Liver (tissue), 9 donors: ENCODE data around the gene NUDCD2. TPM values are rescaled to one million over a fixed set of nuclear protein-coding genes. Genes with fewer than 3 reads are reported as not detected.

Source experiments
- DNase-seq: peaks from one replicate; pipeline ENCODE4 v3.0.0-alpha.2; 2017; ENCODE audit warnings: low spot score
- H3K27ac ChIP-seq, 2 donors: one replicate each; pipeline ENCODE4 v1.7.0; 2013; ENCODE audit warnings: inconsistent platforms in 2 of 2, low read length in 2 of 2, control low read depth in 1 of 2, low read depth in 1 of 2, mild to moderate bottlenecking in 1 of 2
- H3K27me3 ChIP-seq, 4 donors: one replicate each; pipeline versions ENCODE4 v1.6.1 to v1.7.0; 2013; ENCODE audit warnings: low read length in 3 of 4, inconsistent platforms in 1 of 4, mild to moderate bottlenecking in 1 of 4, moderate library complexity in 1 of 4; ENCODE audit not compliant: control insufficient read depth in 4 of 4, insufficient read depth in 4 of 4
- H3K36me3 ChIP-seq, 4 donors: one replicate each; pipeline versions ENCODE4 v1.6.1 to v1.7.0; 2013; ENCODE audit warnings: low read length in 3 of 4, mild to moderate bottlenecking in 3 of 4, low read depth in 1 of 4, moderate library complexity in 1 of 4; ENCODE audit not compliant: control insufficient read depth in 4 of 4, insufficient read depth in 3 of 4
- H3K4me1 ChIP-seq, 4 donors: one replicate each; pipeline versions ENCODE4 v1.6.1 to v1.7.0; 2013; ENCODE audit warnings: low read length in 3 of 4, mild to moderate bottlenecking in 3 of 4, moderate library complexity in 1 of 4; ENCODE audit not compliant: control insufficient read depth in 4 of 4, insufficient read depth in 4 of 4
- H3K4me3 ChIP-seq, 3 donors: one replicate each; pipeline versions ENCODE4 v1.6.1 to v1.7.0; 2013; ENCODE audit warnings: low read length in 3 of 3, control low read depth in 1 of 3, low read depth in 1 of 3, mild to moderate bottlenecking in 1 of 3
- H3K9ac ChIP-seq, 2 donors: one replicate each; pipeline ENCODE4 v1.7.0; 2013; ENCODE audit warnings: low read length in 2 of 2, mild to moderate bottlenecking in 2 of 2, moderate library complexity in 2 of 2, control low read depth in 1 of 2, low read depth in 1 of 2
- H3K9me3 ChIP-seq, 4 donors: one replicate each; pipeline versions ENCODE4 v1.6.1 to v1.7.0; 2013; ENCODE audit warnings: low read length in 3 of 4; ENCODE audit not compliant: control insufficient read depth in 4 of 4
- EGR1 ChIP-seq, 2 donors: IDR thresholded peaks; 2 replicates each; pipeline ENCODE4 v1.6.1; 2016 to 2018; ENCODE audit warnings: antibody characterized with exemption in 2 of 2, low read depth in 2 of 2
- FOXA1 ChIP-seq: IDR thresholded peaks from 2 replicates; pipeline ENCODE4 v1.6.1; 2016; ENCODE audit warnings: antibody characterized with exemption
- FOXA2 ChIP-seq: IDR thresholded peaks from 2 replicates; pipeline ENCODE4 v1.6.1; 2016; ENCODE audit warnings: antibody characterized with exemption
- GABPA ChIP-seq, 2 donors: IDR thresholded peaks in 1 of 2; conservative IDR thresholded peaks in 1 of 2; 2 replicates each; pipeline ENCODE4 v1.6.1; 2016; ENCODE audit warnings: antibody characterized with exemption in 2 of 2, mild to moderate bottlenecking in 1 of 2, moderate library complexity in 1 of 2
- HNF4A ChIP-seq, 2 donors: conservative IDR thresholded peaks; 2 replicates each; pipeline ENCODE4 v1.6.1; 2016; ENCODE audit warnings: antibody characterized with exemption in 2 of 2, mild to moderate bottlenecking in 2 of 2
- HNF4G ChIP-seq: IDR thresholded peaks from 2 replicates; pipeline ENCODE4 v1.6.1; 2016; ENCODE audit warnings: antibody characterized with exemption
- JUND ChIP-seq, 2 donors: IDR thresholded peaks; 2 replicates each; pipeline ENCODE4 v1.6.1; 2016; ENCODE audit warnings: antibody characterized with exemption in 2 of 2
- RAD21 ChIP-seq, 2 donors: IDR thresholded peaks; 2 replicates each; pipeline ENCODE4 v1.6.1; 2016; ENCODE audit warnings: antibody characterized with exemption in 2 of 2, mild to moderate bottlenecking in 2 of 2
- RXRA ChIP-seq, 2 donors: IDR thresholded peaks; 2 replicates each; pipeline ENCODE4 v1.6.1; 2017 to 2018; ENCODE audit warnings: antibody characterized with exemption in 2 of 2, mild to moderate bottlenecking in 1 of 2
- SP1 ChIP-seq: IDR thresholded peaks from 2 replicates; pipeline ENCODE4 v1.6.1; 2018; ENCODE audit warnings: antibody characterized with exemption, mild to moderate bottlenecking
- TAF1 ChIP-seq: conservative IDR thresholded peaks from 2 replicates; pipeline ENCODE4 v1.6.1; 2016; ENCODE audit warnings: antibody characterized with exemption, mild to moderate bottlenecking
- YY1 ChIP-seq: IDR thresholded peaks from 2 replicates; pipeline ENCODE4 v1.6.1; 2016; ENCODE audit warnings: antibody characterized with exemption, mild to moderate bottlenecking
- WGBS: extraction: QIAGEN DNeasy Blood & Tissue Kit; methylation state at CpG from one replicate; pipeline ENCODE4 v1.1.7; 2013; 5-methylcytosine and 5-hydroxymethylcytosine counted together
- polyA plus RNA-seq, 2 donors: library from polyadenylated mRNA; stranded (reverse) in 1 of 2; unstranded in 1 of 2; fragments of 200-250 nt in 1 of 2; fragments of >200 nt in 1 of 2; fragmentation: Nextera tagmentation in 1 of 2; extraction: Ambion mirVana in 1 of 2; gene quantifications; one replicate each; pipeline versions ENCODE4 v1.2.1 to v1.2.3, GENCODE V29; 2013 to 2015
- total RNA-seq, 2 donors: library from RNA; depleted of rRNA; stranded (reverse); fragments of >200 nt; gene quantifications; one replicate each; pipeline ENCODE4 v1.2.3, GENCODE V29; 2014
- TF ChIP-seq, protein P1 (sequence below): IDR thresholded peaks from 2 replicates; pipeline ENCODE4 v1.6.1; 2016; ENCODE audit warnings: antibody characterized with exemption
- TF ChIP-seq, protein P2 (sequence below): IDR thresholded peaks from 2 replicates; pipeline ENCODE4 v1.6.1; 2016; ENCODE audit warnings: antibody characterized with exemption, mild to moderate bottlenecking
- TF ChIP-seq, protein P3 (sequence below): IDR thresholded peaks from 2 replicates; pipeline ENCODE4 v1.6.1; 2016; ENCODE audit warnings: antibody characterized with exemption
- TF ChIP-seq, protein P4 (sequence below): fragments of 150-350 bp; IDR thresholded peaks from 2 replicates; pipeline ENCODE4 v1.5.1; 2017; ENCODE audit warnings: improper control_type of control experiment, low read depth, low read length; ENCODE audit not compliant: missing input control
- TF ChIP-seq, protein P5 (sequence below): IDR thresholded peaks from 2 replicates; pipeline ENCODE4 v1.6.1; 2016; ENCODE audit warnings: antibody characterized with exemption
- donor health status: healthy.
- donor health status: healthy.
- donor health status: healthy.
- donor health status: healthy.
- donor health status: healthy.

NUDCD2 gene
- total and polyA plus RNA-seq, 4 donors = 1.8 to 32.0 (median 4.3) TPM

DNA sequence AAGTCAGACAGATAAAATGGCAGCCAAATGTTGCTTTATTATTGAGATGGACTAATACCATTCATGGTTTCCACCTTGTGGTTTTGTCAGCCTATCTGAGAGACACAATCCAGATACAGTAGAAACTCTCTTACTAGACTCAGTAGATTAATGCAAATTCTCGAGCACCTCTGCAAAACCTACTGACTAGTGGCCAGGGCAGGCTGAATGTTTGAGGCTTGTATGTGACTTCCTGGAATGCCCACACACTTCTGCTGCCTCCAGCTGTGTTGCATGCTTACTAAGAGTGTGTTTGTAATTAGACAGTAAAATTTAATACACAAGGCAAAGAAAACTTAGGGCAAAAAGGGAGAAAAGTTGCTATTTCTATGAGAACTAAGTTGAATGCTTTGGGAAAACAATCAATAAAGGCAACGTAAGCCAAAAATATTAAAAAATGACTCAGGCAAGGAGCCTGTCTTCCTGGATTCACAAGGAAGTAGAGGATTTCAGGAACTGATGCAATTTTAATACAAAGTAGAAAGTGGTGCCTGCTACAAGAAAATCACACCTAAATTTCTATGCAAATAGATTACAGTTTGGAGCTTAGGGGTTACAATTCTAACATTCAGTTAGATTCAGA lies 52.8 kb downstream of the NUDCD2 start:
- Histone ChIP-seq H3K4me3 (no peak overlapping the region), H3K27me3 (no peaks in the 10 kb centered on the region), H3K9me3 (no peaks in the 10 kb centered on the region), H3K4me1 (peaks cover 0 to 3% (median 0%) of the 10 kb centered on the region in 4 donors), H3K9ac (no peak overlapping the region), H3K36me3 (no peaks in the 10 kb centered on the region), H3K27ac (no peak overlapping the region)
- DNase-seq = no peak
- TF ChIP-seq GABPA (IDR thresholded peaks at IDR 0.05 in 1 of 2, conservative IDR thresholded peaks at IDR 0.05 in 1 of 2) = no peak
- TF ChIP-seq, protein P1, sequence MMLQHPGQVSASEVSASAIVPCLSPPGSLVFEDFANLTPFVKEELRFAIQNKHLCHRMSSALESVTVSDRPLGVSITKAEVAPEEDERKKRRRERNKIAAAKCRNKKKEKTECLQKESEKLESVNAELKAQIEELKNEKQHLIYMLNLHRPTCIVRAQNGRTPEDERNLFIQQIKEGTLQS = no peak
- TF ChIP-seq FOXA2 = no peak
- no peak for TF ChIP-seq RAD21 (IDR thresholded peaks at IDR 0.05)
- TF ChIP-seq SP1 = no peak
- TF ChIP-seq, protein P2, sequence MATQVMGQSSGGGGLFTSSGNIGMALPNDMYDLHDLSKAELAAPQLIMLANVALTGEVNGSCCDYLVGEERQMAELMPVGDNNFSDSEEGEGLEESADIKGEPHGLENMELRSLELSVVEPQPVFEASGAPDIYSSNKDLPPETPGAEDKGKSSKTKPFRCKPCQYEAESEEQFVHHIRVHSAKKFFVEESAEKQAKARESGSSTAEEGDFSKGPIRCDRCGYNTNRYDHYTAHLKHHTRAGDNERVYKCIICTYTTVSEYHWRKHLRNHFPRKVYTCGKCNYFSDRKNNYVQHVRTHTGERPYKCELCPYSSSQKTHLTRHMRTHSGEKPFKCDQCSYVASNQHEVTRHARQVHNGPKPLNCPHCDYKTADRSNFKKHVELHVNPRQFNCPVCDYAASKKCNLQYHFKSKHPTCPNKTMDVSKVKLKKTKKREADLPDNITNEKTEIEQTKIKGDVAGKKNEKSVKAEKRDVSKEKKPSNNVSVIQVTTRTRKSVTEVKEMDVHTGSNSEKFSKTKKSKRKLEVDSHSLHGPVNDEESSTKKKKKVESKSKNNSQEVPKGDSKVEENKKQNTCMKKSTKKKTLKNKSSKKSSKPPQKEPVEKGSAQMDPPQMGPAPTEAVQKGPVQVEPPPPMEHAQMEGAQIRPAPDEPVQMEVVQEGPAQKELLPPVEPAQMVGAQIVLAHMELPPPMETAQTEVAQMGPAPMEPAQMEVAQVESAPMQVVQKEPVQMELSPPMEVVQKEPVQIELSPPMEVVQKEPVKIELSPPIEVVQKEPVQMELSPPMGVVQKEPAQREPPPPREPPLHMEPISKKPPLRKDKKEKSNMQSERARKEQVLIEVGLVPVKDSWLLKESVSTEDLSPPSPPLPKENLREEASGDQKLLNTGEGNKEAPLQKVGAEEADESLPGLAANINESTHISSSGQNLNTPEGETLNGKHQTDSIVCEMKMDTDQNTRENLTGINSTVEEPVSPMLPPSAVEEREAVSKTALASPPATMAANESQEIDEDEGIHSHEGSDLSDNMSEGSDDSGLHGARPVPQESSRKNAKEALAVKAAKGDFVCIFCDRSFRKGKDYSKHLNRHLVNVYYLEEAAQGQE = no peak
- no peak for TF ChIP-seq HNF4A (conservative IDR thresholded peaks at IDR 0.05)
- TF ChIP-seq, protein P3, sequence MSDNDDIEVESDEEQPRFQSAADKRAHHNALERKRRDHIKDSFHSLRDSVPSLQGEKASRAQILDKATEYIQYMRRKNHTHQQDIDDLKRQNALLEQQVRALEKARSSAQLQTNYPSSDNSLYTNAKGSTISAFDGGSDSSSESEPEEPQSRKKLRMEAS = no peak
- no peak for TF ChIP-seq HNF4G
- no peak for TF ChIP-seq TAF1
- TF ChIP-seq JUND (IDR thresholded peaks at IDR 0.05) = no peak
- TF ChIP-seq, protein P4, sequence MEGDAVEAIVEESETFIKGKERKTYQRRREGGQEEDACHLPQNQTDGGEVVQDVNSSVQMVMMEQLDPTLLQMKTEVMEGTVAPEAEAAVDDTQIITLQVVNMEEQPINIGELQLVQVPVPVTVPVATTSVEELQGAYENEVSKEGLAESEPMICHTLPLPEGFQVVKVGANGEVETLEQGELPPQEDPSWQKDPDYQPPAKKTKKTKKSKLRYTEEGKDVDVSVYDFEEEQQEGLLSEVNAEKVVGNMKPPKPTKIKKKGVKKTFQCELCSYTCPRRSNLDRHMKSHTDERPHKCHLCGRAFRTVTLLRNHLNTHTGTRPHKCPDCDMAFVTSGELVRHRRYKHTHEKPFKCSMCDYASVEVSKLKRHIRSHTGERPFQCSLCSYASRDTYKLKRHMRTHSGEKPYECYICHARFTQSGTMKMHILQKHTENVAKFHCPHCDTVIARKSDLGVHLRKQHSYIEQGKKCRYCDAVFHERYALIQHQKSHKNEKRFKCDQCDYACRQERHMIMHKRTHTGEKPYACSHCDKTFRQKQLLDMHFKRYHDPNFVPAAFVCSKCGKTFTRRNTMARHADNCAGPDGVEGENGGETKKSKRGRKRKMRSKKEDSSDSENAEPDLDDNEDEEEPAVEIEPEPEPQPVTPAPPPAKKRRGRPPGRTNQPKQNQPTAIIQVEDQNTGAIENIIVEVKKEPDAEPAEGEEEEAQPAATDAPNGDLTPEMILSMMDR = no peak
- TF ChIP-seq FOXA1 = no peak
- no peak for TF ChIP-seq EGR1 (IDR thresholded peaks at IDR 0.05; ENCODE audit: low read depth in 2 of 2)
- no peak for TF ChIP-seq RXRA (IDR thresholded peaks at IDR 0.05)
- 70% methylated on average over 2 of the region's 2 CpGs for WGBS

DNA sequence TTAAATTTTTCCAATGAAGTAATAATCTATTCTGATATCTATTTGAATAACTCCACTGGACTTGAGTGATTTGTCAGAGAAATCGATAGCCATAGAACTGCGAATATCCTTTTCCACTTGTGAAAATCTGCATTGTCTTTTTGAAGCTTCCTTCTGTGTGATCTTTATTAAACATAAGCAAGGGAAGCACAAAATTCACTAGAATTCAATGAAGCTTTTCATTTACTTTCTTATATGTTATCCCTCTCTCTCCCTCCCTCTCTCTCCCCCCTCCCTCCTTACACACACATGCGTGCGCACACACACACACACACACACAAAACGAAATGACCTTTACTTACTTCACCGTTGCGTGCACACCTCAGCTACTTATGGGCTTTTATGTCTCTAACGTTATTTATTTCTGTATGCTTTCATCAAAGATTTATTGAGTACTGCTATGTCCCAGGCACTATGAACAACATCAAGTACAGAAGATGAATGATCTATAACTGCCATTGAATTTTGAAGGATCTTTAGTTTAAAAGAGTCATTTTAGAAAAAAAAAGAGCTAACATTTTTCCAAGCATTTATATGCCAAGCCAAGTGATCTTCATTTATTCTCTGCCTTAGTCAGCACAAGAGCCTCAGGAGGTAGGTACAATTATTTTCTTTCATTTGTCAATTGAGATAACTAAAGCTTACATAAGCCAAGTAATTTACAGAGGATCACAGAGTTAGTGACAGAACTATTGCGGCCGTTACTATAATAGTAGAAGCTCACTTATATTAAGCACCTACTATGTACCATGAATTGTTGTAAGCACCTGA lies 55.3 kb downstream of the NUDCD2 start:
- H3K27ac ChIP-seq = no peak overlapping the region
- TF ChIP-seq, protein P3 = no peak
- TF ChIP-seq, protein P5, sequence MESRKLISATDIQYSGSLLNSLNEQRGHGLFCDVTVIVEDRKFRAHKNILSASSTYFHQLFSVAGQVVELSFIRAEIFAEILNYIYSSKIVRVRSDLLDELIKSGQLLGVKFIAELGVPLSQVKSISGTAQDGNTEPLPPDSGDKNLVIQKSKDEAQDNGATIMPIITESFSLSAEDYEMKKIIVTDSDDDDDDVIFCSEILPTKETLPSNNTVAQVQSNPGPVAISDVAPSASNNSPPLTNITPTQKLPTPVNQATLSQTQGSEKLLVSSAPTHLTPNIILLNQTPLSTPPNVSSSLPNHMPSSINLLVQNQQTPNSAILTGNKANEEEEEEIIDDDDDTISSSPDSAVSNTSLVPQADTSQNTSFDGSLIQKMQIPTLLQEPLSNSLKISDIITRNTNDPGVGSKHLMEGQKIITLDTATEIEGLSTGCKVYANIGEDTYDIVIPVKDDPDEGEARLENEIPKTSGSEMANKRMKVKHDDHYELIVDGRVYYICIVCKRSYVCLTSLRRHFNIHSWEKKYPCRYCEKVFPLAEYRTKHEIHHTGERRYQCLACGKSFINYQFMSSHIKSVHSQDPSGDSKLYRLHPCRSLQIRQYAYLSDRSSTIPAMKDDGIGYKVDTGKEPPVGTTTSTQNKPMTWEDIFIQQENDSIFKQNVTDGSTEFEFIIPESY = no peak
- no peak for TF ChIP-seq RAD21 (IDR thresholded peaks at IDR 0.05)
- TF ChIP-seq HNF4G = no peak
- no peak for TF ChIP-seq TAF1
- TF ChIP-seq YY1 = no peak
- TF ChIP-seq GABPA (IDR thresholded peaks at IDR 0.05 in 1 of 2, conservative IDR thresholded peaks at IDR 0.05 in 1 of 2) = no peak
- TF ChIP-seq, protein P4 = no peak
- H3K4me3 ChIP-seq = no peak overlapping the region
- DNase-seq = no peak
- WGBS = 83% methylated on average over 10 of the region's 10 CpGs
- H3K27me3 ChIP-seq = no peaks in the 10 kb centered on the region
- no peak overlapping the region for H3K9ac ChIP-seq
- no peaks in the 10 kb centered on the region for H3K9me3 ChIP-seq
- no peaks in the 10 kb centered on the region for H3K36me3 ChIP-seq
- H3K4me1 ChIP-seq = peaks cover 0 to 3% (median 0%) of the 10 kb centered on the region in 4 donors
